Activated naive CD4-positive, alpha-beta T cell treated with anti-CD3 and anti-CD28 coated beads for 36 hours (primary cell): Measurements from ENCODE around the gene ISG20. TPM values are rescaled to one million over a fixed set of nuclear protein-coding genes. Genes with fewer than 3 reads are reported as not detected.

Experiments
- CTCF ChIA-PET: fragments of 350-600 bp; sonication (Branson Sonifier 250); formaldehyde crosslinking; loops from one replicate; lab custom pipeline; 2021; ENCODE audit warnings: antibody characterized with exemption; lab: Charles Lee
- DNase-seq: peaks from one replicate; pipeline ENCODE4 v3.0.0-alpha.2; 2020
- H3K27ac Mint-ChIP-seq: one replicate; pipeline ENCODE4 v1.8.0; 2021; ENCODE audit warnings: mild to moderate bottlenecking, mixed read lengths
- H3K27me3 Mint-ChIP-seq: one replicate; pipeline ENCODE4 v1.8.0; 2021; ENCODE audit warnings: low read depth, mixed read lengths
- H3K36me3 Mint-ChIP-seq: one replicate; pipeline ENCODE4 v1.8.0; 2021; ENCODE audit warnings: low read depth, mixed read lengths
- H3K4me1 Mint-ChIP-seq: one replicate; pipeline ENCODE4 v1.8.0; 2021; ENCODE audit warnings: low read depth, mixed read lengths
- H3K4me3 Mint-ChIP-seq: one replicate; pipeline ENCODE4 v1.8.0; 2021; ENCODE audit warnings: mild to moderate bottlenecking, moderate library complexity, mixed read lengths
- H3K9me3 Mint-ChIP-seq: one replicate; pipeline ENCODE4 v1.8.0; 2021; ENCODE audit warnings: mixed read lengths
- intact Hi-C: fragments of 100-400 bp; cut with micrococcal nuclease; formaldehyde crosslinking; loops from one replicate; pipeline ENCODE4 v1.15.1; 2023
- microRNA-seq: library from miRNA; unstranded; fragments of <30 nt; microRNA quantifications from one replicate; pipeline ENCODE4 v1.2.0, GENCODE V29; 2022; ENCODE audit warnings: borderline microRNAs expressed, borderline replicate concordance
- total RNA-seq, 2 experiments: library from RNA; stranded (reverse); gene quantifications; one replicate each; pipeline ENCODE4 v1.2.3, GENCODE V29; 2021

Gene ISG20
- total RNA-seq, 2 experiments from 2014 or later: 51.2 to 56.5 TPM

DNA sequence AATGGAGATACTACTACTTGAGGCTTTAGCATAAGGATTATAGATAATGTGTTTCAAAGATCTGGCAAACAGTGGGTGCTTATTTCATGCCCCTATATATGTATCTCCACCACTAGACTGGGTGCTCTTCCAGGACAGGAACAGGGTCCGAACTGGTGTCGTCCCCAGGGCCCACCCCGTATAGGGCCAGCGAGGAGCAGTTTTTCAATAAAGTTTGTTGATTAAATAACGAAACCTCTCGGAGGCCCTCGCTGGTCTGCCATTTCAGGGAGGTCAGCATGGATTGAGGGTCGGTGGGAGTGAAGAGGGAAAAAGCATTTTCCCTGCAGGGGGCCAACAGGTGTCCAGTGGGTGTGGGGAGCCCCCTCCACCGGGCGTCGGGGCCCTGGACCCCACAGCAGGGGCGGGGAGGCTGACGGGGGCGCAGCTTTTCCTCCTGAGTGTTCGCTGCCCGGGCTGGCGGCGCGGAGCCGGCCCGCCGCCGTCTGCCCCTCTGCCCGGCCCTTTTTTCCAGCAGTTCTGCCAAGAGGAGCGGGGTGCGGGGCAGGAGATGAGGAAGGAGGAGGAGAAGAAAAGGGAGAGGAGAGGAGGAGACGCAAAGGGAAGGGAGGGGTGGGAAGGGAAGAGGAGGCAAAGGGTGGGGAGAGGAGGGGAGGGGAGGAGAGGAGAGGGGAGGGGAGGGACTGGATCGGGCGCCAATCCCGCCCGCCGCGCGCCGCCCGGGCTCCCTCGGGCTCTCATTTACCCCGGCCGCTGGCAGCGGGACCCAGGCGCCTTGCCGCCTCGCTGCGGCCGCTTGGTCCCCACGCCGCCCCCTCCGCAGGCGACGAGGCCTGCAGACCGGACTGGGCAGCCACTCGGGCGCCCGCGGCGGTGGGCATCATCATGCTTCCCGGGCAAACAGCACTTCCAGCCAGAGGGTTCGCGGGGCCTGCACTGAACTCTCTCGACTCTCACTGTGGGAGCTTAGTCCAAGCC is 66.3 kb downstream of the ISG20 start:
- Mint-ChIP-seq H3K36me3 (no peaks in the 10 kb centered on the region), H3K27ac (no peak overlapping the region), H3K27me3 (peaks cover 22% of the 10 kb centered on the region), H3K4me1 (peaks cover 11% of the 10 kb centered on the region), H3K9me3 (no peaks in the 10 kb centered on the region), H3K4me3 (peak overlapping the region; percentile 40)
- CTCF ChIA-PET: no interaction called here
- intact Hi-C loops: no loop called here
- peak; percentile 19 for DNase-seq

- Mint-ChIP-seq H3K9me3 (no peaks in the 10 kb centered on the region), H3K27me3 (peaks cover 22% of the 10 kb centered on the region), H3K4me1 (peaks cover 11% of the 10 kb centered on the region), H3K36me3 (no peaks in the 10 kb centered on the region), H3K4me3 (peak overlapping the region; percentile 30), H3K27ac (no peak overlapping the region)
- CTCF ChIA-PET: no interaction called here
- no peak for DNase-seq
- intact Hi-C loops: no loop called here
Measured at GRCh38 chr15:88705769-88706165, 67.0 kb downstream of the ISG20 start.

Small RNA genes lying within 50 kb of the gene (microRNA-seq; reads per million reads assigned to microRNA genes)
- gene MIR1179: not detected
- gene MIR3529: not detected
- not detected for gene MIR7-2

Other genes with a start within 250 kb of the ISG20 start
- 10 to 100 TPM; 29.1 to 29.2 TPM for gene MRPL46, start 171.6 kb upstream of the ISG20 start, total RNA-seq
- 10 to 100 TPM; 50.3 to 57.1 TPM for gene MRPS11, start 171.3 kb upstream of the ISG20 start, total RNA-seq
- 1 to 10 TPM; 2.0 to 2.9 TPM for gene DET1, start 92.3 kb upstream of the ISG20 start, total RNA-seq
- gene AEN, start 17.7 kb upstream of the ISG20 start, total RNA-seq: 10 to 100 TPM; 85.2 to 87.2 TPM
- not detected for gene ACAN, start 164.4 kb downstream of the ISG20 start, total RNA-seq